Fibroblast of the conjunctiva (primary cell): ENCODE results near the gene RASA3.
"Not testable (repeated sequence)": the region's sequence is repeated elsewhere in the genome, so short reads cannot be mapped to it uniquely, and the experiment has no call there.

ENCODE experiments used
- DNase-seq: peaks from one replicate; pipeline ENCODE4 v3.0.0-alpha.2; 2010; ENCODE audit warnings: low read depth

The RASA3 gene

DNA sequence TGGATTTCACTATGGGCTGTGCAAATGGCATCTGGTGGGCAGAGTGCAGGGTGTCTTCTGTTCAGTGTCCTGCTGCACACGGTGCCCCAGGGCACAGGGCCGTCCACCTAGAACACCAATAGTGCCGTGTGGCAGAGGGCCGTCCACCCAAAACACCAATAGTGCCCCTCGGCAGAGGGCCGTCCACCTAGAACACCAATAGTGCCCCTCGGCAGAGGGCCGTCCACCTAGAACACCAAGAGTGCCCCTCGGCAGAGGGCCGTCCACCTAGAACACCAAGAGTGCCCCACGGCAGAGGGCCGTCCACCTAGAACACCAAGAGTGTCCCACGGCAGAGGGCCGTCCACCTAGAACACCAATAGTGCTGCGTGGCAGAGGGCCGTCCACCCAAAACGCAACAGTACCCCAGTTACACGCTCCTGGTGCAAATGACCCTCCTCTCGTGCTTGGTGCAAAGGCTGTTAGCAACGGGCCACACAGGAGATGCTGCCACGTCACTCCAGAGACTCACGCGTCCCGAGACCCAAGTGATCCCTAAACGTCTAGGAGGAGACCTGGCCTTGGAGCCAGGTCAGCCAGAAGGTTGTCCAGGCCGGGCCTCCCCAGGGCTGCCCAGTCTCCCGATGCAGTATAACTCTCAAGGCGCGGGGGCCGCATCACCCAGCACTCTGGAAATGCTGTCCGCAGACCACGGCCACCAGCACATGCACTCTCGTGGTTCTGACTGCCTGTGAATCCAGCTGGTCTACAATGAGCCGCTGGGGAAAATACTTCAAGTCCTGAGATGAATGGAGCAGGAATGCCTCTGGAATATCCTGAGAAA lies 51.5 kb downstream of the RASA3 start:
- DNase-seq, result no peak

DNA sequence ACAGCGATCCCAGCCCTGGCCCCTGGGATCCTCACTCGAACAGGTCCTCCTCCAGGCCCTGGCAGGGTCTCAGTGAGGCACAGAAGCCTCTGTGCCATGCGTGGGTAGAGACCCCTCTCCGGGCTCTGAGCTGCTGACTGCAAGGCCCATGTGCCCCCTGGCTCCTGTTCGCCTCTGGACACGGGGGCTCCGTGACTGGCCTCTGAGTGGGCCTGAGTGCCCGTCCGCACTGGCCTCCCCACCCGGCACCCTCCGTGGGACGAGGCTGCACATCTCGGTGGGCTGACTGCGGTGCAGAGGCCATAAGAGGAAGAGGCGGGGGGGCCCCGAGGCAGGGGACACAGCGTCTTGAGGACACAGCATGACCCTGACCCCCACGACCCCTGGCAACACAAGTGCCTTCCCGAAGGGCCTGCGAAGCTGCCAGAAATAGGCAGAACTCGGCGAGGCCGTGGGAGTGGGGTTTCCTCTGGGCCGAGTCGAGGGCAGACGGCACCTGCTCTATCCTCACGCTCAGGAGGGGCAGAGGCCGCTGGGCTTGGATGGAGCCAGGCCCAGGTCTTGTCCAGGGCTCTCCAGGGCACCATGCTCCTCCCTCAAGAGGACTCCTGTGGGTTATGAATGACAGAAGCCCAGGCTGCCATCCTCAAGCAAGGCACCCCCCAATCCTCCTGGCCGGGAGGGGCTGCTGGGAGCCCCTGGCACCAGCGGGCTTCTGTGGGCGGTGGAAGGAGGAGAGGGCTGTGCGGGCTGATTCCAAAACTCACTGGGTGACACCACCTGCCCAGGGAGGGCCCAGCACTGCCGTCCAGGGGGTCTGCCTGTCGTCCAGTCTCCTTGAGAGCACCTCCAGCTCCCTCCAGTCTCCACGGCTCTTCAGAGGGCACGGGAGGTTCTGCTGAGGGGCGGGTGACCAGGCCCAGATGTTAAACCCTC lies 52.6 kb downstream of the RASA3 start:
- DNase-seq, result no peak

DNA sequence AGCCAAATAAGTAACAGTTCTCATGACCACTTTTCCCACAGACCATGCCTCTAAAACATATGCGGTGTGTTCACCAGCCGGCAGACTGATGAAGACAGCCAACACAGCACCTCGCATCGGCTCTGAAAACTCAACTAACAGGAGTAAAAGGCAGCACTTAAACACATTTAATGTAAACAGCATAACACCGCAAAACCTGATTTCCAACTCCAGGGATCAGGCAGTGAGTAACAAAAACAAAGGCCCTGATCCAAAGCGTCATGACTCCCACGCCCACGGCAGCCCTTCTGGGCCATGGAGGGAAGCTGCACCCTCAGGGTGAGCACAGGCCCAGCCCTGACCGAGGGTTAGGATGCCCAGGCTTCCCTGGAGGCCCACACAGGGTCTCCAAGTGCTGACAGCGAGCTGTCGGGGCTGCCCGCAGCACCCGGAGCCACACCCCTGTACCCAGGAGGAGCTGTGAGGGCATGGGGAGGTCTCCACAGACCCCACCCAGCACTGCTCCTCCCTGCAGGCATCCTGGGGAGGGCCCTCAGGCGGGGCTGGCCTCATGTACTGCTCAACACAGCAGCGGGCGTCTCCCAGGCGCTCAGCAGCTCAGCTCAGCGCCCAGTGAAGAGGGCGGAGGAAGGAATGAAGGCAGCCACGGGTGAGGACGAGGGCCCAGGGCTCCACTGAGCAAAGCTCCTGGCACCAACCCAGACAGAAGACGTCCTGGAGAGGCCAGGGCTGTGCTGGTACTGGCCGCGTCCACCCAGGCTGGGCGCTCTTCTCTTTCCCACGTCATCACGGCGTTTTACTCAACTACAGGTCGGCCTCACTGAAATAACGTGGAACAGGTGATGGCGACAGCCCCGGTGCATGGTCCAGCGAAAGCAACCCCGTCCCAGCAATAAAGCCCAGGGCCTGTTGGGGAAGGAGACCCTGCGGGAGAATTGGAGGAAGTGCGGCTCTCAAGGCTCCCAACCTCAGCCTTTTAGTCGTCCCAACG lies 53.7 kb downstream of the RASA3 start:
- peak; percentile 83 for DNase-seq

DNA sequence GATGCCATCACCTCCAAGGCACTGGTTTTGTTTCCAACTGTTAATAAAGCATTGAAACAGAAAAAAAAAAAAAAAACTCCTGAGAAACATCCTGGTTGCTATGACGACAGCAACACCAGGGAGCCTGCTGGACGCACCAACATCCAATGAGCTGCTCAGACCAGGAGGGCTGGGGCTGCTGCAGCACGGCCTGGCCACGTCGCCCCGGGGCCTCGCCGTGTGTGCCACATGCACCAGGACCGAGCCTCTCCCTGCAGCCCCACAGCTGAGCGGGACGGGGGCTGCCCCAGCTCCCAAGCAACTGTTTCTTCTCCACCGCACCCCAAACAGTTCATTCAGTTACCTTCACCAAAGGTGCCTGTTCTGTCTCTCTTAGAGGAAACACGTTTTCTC lies 54.5 kb downstream of the RASA3 start:
- peak; percentile 75 for DNase-seq

- no peak for DNase-seq
These were observed 55.1 kb downstream of the RASA3 start for GRCh38 chr13:114077099-114077932.

- no peak for DNase-seq
These were observed 55.9 kb downstream of the RASA3 start for GRCh38 chr13:114076329-114077090.

GRCh38 chr13:114075811-114076210 lies 56.6 kb downstream of the RASA3 start:
- not testable (repeated sequence) for DNase-seq

DNA sequence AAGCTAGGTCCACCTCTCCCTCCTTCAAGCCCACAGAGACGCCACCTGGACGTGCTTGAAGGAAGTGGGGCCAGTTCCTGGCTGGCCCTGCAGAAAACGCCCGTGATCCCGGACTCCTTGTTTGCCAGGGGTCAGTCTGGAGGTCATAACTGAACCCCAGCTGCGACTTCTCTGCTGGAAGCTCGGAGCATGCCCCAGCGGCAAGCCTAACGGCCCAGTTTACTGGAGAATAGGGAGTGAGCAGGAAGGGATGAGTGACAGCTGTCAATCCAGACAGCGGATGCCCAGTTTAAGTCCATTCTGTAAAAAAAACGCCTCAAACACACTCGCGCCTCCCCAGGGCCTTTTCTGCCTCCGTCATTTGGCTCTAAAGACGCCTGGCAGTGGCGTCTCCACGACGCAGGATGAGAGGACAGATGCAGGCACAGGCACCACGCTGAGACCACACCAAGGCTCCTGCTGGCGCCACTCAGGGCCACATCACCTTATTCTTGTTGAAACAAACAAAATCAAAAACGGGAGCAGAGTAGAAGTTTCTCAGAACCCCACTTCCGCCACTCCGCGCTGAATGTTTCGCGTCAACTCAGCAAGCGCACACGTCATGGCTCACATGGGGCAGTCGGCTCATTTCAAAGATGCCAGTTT lies 57.6 kb downstream of the RASA3 start:
- no peak for DNase-seq

- DNase-seq, result no peak
These were observed 58.4 kb downstream of the RASA3 start for GRCh38 chr13:114073881-114074612.

- no peak for DNase-seq
These were observed 60.0 kb downstream of the RASA3 start for GRCh38 chr13:114072421-114072820.

DNA sequence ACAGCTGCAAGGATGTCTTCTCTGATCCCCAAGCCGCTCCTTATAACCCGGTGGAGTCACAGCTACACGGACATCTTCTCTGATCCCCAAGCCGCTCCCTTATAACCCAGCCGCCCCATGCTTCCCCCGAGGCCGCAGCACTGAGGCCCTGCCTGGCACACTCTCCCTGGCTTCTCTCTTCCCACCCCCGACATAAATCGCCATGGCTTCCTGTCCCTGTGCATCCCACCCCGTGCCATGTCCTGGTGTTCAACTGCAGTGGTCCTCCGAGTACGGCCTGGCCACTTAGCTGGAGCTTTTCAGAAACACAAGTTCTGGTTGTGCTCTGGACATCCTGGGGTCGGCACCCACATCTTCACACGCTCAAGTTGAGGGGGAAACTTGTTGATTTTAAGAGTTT lies 60.4 kb downstream of the RASA3 start:
- DNase-seq, result no peak

DNA sequence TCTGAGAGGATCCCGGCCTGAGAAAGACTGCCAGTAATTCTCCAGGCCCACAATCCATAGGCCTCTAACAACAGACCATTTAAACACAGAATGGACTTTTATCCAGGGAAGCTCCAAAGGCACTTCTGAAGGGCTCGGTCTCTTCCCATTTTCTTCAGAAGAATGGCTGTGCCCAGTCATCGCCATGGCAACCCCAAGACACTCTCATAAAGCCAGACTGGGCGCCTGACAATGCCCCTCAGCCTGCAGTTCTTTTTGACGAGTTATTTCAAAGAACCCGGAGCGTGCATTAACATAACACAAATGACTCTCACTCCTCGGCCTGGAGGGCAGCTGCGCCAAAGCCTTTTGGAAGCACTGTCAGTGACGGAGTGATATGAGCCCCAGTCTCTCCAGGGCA lies 61.0 kb downstream of the RASA3 start:
- no peak for DNase-seq

- no peak for DNase-seq
These were observed 62.2 kb downstream of the RASA3 start for GRCh38 chr13:114070098-114070799.

GRCh38 chr13:114069376-114070097 lies 62.9 kb downstream of the RASA3 start:
- no peak for DNase-seq

DNA sequence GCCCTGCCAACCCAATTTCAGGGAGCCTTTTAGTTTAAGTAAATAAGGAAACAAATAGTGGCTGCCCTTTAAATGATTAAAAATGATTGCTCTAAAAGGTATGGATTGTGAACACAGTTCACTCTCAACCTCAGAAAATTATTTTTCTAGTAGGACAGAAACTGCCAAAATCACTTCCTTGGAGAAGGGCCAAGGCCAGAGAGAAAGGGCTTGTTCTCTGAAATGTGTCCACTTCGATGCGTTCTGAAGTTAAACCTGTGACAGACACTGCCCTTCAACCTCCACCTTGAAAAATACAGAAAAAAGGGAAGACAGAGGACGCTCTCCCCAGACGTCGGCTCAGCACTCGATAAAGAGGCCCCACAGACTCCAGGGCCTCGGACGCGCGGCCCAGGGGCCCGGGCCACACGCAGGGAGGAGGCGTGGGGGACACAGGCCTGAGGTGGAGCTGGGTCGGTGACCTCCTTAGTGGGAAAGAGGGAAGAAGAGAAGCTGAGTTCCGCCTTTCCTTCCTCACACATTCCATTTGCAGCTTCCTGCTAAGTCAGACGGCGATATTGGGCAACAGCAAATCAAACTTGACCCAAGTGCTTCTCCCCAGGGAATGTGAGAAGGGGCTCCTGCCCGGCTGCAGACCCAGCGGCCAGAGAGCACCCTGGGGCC lies 63.6 kb downstream of the RASA3 start:
- DNase-seq, result peak; percentile 35

DNA sequence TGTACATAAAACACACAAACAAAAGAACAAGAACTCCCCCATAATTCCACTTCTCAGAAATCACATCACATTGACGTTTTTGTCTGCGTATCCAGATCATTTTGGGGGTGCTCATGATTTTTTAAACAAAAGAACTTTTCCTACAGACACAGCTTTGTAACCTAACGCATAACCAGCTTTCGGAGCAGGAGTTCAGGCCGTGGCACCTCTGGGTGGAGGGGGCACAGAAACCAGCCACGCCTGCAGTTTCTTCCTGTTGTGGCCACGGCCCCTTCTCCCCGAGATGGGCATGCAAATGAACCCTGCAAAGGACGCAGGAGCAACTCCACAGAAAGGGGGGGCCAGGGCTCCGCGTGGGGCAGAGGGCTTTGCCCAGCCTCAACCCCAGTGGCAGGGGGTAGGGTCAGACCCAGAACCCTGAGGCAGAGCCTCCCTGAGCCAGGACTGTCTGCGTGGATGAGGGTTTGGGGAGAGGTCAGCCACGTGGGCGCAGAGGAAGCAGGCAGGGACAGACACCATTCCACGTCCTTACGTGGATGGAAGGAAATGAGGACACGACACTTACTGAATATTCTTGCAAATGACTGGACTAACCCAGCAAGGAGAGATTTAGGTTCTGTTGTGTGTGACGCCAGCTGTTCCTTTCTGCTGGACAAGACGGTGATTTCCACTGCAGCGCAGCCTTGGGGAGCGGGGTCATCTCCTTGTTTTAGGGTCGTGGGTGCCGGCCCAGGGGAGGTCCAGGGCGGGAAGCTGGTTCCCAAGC lies 64.4 kb downstream of the RASA3 start:
- no peak for DNase-seq
